HEK293 (cell line): ENCODE data around the gene PVRIG.
"Not testable (repeated sequence)": the region's sequence is repeated elsewhere in the genome, so short reads cannot be mapped to it uniquely, and the experiment has no call there.

Experiments used
- BCL11A ChIP-seq: fragments of 450-650 bp; formaldehyde crosslinking; IDR thresholded peaks from 2 replicates; pipeline ENCODE4 v1.5.1; 2016; ENCODE audit warnings: low read depth, missing biosample characterization, missing genetic modification characterization
- ZNF121 ChIP-seq: fragments of 450-650 bp; formaldehyde crosslinking; IDR thresholded peaks from 2 replicates; pipeline ENCODE4 v1.5.1; 2016; ENCODE audit warnings: missing biosample characterization, missing genetic modification characterization
- ZNF366 ChIP-seq: fragments of 450-650 bp; formaldehyde crosslinking; conservative IDR thresholded peaks from 2 replicates; pipeline ENCODE4 v1.5.1; 2016; ENCODE audit warnings: missing biosample characterization, missing genetic modification characterization
- ZNF416 ChIP-seq: fragments of 450-650 bp; formaldehyde crosslinking; IDR thresholded peaks from 2 replicates; pipeline ENCODE4 v1.5.1; 2016; ENCODE audit warnings: missing biosample characterization, missing genetic modification characterization
- ZNF560 ChIP-seq: fragments of 450-650 bp; formaldehyde crosslinking; IDR thresholded peaks from 2 replicates; pipeline ENCODE4 v1.5.1; 2017; ENCODE audit warnings: missing biosample characterization, missing genetic modification characterization, borderline replicate concordance
- TF ChIP-seq, protein P1 (sequence below): fragments of 450-650 bp; formaldehyde crosslinking; IDR thresholded peaks from 2 replicates; pipeline ENCODE4 v1.5.1; 2016; ENCODE audit warnings: missing biosample characterization, missing genetic modification characterization
- TF ChIP-seq, protein P2 (sequence below): fragments of 450-650 bp; formaldehyde crosslinking; conservative IDR thresholded peaks from 2 replicates; pipeline ENCODE4 v1.5.1; 2016; ENCODE audit warnings: low read depth, missing biosample characterization, missing genetic modification characterization
- TF ChIP-seq, protein P3 (sequence below): fragments of 450-650 bp; formaldehyde crosslinking; IDR thresholded peaks from 2 replicates; pipeline ENCODE4 v1.5.1; 2016; ENCODE audit warnings: missing biosample characterization, missing genetic modification characterization
- TF ChIP-seq, protein P4 (sequence below): fragments of 450-650 bp; formaldehyde crosslinking; IDR thresholded peaks from 2 replicates; pipeline ENCODE4 v1.5.1; 2016; ENCODE audit warnings: missing biosample characterization, missing genetic modification characterization

DNA sequence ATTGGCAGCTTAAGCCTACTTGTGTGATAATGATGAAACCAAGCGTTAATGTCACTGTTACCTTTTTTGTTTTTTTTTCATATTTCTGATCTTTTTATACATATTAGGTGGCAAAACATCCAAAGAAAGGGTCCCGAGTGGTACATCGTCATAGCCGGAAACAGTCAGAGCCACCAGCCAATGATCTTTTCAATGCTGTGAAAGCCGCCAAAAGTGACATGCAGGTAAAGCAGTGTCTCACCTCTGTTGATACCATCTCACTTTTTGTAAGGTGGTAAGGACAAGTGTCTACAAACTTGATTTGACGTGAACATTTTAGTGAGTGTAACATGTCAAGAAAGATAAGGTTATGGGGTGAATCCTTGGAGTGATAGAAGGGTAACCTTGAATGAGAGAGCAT lies 37.1 kb upstream of the PVRIG start:
- TF ChIP-seq, protein P1, sequence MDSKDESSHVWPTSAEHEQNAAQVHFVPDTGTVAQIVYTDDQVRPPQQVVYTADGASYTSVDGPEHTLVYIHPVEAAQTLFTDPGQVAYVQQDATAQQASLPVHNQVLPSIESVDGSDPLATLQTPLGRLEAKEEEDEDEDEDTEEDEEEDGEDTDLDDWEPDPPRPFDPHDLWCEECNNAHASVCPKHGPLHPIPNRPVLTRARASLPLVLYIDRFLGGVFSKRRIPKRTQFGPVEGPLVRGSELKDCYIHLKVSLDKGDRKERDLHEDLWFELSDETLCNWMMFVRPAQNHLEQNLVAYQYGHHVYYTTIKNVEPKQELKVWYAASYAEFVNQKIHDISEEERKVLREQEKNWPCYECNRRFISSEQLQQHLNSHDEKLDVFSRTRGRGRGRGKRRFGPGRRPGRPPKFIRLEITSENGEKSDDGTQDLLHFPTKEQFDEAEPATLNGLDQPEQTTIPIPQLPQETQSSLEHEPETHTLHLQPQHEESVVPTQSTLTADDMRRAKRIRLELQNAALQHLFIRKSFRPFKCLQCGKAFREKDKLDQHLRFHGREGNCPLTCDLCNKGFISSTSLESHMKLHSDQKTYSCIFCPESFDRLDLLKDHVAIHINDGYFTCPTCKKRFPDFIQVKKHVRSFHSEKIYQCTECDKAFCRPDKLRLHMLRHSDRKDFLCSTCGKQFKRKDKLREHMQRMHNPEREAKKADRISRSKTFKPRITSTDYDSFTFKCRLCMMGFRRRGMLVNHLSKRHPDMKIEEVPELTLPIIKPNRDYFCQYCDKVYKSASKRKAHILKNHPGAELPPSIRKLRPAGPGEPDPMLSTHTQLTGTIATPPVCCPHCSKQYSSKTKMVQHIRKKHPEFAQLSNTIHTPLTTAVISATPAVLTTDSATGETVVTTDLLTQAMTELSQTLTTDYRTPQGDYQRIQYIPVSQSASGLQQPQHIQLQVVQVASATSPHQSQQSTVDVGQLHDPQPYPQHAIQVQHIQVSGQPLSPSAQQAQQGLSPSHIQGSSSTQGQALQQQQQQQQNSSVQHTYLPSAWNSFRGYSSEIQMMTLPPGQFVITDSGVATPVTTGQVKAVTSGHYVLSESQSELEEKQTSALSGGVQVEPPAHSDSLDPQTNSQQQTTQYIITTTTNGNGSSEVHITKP (tag by site-specific recombination): not testable (repeated sequence)
- TF ChIP-seq ZNF416, BCL11A, ZNF560, ZNF366, ZNF121 (tag by site-specific recombination): not testable (repeated sequence)
- TF ChIP-seq, protein P2, sequence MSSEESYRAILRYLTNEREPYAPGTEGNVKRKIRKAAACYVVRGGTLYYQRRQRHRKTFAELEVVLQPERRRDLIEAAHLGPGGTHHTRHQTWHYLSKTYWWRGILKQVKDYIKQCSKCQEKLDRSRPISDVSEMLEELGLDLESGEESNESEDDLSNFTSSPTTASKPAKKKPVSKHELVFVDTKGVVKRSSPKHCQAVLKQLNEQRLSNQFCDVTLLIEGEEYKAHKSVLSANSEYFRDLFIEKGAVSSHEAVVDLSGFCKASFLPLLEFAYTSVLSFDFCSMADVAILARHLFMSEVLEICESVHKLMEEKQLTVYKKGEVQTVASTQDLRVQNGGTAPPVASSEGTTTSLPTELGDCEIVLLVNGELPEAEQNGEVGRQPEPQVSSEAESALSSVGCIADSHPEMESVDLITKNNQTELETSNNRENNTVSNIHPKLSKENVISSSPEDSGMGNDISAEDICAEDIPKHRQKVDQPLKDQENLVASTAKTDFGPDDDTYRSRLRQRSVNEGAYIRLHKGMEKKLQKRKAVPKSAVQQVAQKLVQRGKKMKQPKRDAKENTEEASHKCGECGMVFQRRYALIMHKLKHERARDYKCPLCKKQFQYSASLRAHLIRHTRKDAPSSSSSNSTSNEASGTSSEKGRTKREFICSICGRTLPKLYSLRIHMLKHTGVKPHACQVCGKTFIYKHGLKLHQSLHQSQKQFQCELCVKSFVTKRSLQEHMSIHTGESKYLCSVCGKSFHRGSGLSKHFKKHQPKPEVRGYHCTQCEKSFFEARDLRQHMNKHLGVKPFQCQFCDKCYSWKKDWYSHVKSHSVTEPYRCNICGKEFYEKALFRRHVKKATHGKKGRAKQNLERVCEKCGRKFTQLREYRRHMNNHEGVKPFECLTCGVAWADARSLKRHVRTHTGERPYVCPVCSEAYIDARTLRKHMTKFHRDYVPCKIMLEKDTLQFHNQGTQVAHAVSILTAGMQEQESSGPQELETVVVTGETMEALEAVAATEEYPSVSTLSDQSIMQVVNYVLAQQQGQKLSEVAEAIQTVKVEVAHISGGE (tag by site-specific recombination): not testable (repeated sequence)
- TF ChIP-seq, protein P3, sequence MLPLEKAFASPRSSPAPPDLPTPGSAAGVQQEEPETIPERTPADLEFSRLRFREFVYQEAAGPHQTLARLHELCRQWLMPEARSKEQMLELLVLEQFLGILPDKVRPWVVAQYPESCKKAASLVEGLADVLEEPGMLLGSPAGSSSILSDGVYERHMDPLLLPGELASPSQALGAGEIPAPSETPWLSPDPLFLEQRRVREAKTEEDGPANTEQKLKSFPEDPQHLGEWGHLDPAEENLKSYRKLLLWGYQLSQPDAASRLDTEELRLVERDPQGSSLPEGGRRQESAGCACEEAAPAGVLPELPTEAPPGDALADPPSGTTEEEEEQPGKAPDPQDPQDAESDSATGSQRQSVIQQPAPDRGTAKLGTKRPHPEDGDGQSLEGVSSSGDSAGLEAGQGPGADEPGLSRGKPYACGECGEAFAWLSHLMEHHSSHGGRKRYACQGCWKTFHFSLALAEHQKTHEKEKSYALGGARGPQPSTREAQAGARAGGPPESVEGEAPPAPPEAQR (tag by site-specific recombination): not testable (repeated sequence)
- TF ChIP-seq, protein P4, sequence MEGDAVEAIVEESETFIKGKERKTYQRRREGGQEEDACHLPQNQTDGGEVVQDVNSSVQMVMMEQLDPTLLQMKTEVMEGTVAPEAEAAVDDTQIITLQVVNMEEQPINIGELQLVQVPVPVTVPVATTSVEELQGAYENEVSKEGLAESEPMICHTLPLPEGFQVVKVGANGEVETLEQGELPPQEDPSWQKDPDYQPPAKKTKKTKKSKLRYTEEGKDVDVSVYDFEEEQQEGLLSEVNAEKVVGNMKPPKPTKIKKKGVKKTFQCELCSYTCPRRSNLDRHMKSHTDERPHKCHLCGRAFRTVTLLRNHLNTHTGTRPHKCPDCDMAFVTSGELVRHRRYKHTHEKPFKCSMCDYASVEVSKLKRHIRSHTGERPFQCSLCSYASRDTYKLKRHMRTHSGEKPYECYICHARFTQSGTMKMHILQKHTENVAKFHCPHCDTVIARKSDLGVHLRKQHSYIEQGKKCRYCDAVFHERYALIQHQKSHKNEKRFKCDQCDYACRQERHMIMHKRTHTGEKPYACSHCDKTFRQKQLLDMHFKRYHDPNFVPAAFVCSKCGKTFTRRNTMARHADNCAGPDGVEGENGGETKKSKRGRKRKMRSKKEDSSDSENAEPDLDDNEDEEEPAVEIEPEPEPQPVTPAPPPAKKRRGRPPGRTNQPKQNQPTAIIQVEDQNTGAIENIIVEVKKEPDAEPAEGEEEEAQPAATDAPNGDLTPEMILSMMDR (tag by site-specific recombination): not testable (repeated sequence)
